ENCODE results near the gene VEGFB.

The VEGFB gene

GRCh38 chr11:64267207-64267945, 33.0 kb downstream of the VEGFB start:
- no peak for TF ChIP-seq CTCF (IDR thresholded peaks at IDR 0.05; ENCODE audit: insufficient read depth, low read depth, low read length, missing control alignments)
- no peak for DNase-seq (ENCODE audit: low read depth)
- no peak overlapping the region for H3K4me3 ChIP-seq (ENCODE audit: low read depth, low read length)

DNA sequence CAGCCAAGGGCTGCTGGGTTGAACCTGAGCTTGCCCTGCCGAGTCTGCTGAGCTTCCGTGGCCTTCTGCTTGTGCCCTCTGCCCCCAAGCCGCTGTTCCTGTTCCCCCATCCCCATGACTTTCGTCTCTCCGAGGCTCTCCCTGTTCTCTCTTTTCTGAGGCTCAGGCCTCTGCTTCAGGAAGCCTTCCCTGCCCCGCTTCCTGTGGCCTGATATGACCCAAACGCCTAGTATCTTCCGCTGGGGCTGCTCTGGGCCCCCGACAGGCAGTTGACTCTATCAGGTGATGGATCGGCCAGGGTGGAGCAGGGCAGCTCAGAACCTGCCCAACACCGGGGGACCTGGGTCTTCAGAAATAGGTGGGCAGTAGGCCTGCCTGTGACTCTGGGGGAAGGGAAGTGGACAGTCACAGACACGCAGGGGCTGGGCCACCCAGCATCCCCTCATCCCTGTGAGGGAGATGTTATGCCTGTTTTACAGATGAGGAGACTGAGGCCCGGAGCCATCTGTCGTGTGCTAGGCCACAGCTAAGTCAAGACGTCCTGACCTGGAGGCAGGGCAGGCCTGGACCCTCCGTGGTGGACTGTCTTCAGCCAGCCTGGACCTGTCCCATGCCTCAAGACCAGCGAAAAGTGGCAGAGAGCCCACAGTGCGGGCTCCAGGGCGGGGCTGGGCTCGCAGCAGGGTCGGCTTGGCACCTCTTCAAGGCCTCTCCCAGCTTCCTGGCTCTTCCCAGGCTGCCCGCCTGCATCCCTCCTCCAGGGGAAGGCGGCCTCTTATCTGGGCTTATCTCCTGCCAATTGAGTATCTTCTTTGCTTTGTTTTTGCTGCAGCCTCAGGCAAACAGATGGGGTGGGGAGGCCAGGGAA, 33.9 kb downstream of the VEGFB start:
- no peak for DNase-seq (ENCODE audit: low read depth)
- H3K4me3 ChIP-seq (ENCODE audit: low read depth, low read length): peak overlapping the region; percentile 55
- TF ChIP-seq CTCF (IDR thresholded peaks at IDR 0.05; ENCODE audit: insufficient read depth, low read depth, low read length, missing control alignments): no peak

DNA sequence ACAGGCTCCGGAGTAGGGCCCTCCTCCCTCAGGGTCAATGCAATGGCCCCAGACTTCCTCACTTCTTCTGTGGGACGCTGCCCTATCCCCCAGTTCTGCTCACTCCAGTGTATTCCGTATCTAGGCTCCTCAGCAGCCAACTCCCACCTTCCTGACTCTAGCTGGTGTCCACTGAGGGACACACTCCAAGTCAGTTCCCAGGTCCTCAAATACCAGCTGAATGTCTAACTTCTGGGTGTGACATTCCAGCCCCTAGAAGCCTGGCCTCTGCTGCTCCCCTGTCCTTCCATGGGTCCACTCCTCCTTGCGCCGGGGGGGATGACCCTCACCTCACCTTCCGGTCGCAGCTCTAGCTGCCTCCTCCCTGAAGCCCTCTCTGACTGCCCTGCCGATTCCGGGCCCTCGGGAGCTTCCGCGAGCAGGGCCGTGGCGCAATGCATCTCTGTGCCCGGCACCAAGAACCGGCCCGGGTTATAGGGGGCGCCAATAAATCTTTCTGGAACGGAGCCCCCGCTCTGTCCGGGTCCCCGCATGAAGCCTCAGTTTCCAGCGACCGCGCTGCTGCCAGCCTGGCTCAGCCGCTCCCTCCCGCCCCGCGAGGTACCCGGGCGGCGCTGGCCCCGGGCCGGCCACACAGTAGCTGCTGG, 34.6 kb downstream of the VEGFB start:
- peak; percentile 83 for DNase-seq (ENCODE audit: low read depth)
- H3K4me3 ChIP-seq (ENCODE audit: low read depth, low read length): peak overlapping the region; percentile 55
- no peak for TF ChIP-seq CTCF (IDR thresholded peaks at IDR 0.05; ENCODE audit: insufficient read depth, low read depth, low read length, missing control alignments)

DNA sequence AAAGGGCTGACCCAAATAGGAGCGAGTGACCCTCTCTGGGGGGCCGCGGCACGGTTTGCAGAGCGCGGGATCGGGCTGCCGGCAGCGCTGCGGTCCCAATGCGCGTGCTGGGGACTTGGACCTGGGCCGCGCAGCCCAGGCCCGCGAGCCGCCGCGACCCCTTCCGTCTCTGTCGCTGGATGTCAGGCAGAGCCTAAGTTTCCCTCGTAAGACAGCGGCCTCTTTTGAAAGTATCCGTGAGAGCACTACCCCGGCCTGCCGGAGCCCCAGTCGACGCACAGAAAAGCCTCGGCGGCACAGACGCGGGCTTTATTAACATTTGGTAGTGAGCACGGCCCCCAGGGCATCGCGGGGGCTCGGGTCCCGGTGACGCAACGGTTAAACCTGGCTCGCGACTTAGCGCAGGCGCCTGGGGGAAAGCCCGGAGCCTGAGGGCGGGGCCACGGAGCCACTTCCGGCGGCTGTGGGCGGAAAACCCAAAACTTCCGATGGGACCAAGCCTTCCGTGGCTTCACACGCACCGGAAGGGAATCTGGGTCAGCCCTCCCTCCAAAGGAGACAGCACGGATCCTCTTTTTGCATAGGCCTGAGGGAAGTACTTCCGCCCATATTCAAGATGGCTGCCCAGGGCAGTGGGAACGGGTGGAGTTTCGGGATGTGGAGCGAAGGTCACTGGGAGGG, 35.3 kb downstream of the VEGFB start:
- DNase-seq (ENCODE audit: low read depth): peak; percentile 100
- TF ChIP-seq CTCF (IDR thresholded peaks at IDR 0.05; ENCODE audit: insufficient read depth, low read depth, low read length, missing control alignments): no peak
- H3K4me3 ChIP-seq (ENCODE audit: low read depth, low read length): peak overlapping the region; percentile 55

DNA sequence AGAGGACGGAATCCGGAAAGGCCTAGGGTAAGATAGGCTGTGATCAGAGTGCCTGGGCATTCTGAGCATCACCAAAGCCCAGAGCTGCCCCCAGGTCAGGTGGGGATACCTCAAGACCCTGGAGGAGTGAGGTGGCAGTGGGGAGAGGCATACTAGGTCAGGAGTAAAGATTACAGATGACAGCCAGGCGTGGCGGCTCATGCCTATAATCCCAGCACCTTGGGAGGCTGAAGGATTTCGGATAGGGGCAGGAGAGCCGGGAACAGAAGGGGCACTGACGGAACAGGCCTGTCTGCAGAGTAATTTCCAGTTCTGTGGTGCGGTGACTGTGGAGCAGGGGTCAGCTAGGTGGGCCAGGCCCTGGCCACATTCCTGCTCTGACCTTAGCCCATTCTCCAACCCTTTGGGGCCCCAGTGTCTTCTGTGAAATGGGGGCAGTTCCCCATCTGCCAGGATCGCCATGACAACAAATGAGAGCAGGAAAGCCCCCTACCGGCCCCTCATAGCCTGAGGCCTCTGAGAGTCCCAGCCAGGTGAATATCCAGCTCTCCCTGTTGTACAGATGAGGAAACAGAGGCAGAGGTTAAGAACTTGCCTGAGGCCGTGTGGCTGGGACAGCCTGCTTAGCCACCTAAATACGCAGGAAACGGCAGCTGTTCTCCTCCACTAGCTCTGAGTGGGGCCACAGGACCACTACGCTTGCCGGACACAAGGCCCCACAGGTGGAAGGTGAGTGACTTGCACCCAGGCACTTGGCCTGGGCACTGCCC, 40.8 kb downstream of the VEGFB start:
- no peak for TF ChIP-seq CTCF (IDR thresholded peaks at IDR 0.05; ENCODE audit: insufficient read depth, low read depth, low read length, missing control alignments)
- no peak for DNase-seq (ENCODE audit: low read depth)
- no peak overlapping the region for H3K4me3 ChIP-seq (ENCODE audit: low read depth, low read length)

GRCh38 chr11:64275841-64276240, 41.5 kb downstream of the VEGFB start:
- DNase-seq (ENCODE audit: low read depth): no peak
- TF ChIP-seq CTCF (IDR thresholded peaks at IDR 0.05; ENCODE audit: insufficient read depth, low read depth, low read length, missing control alignments): no peak
- no peak overlapping the region for H3K4me3 ChIP-seq (ENCODE audit: low read depth, low read length)

All from GM12865 (cell line).